Activated CD4-positive, alpha-beta T cell treated with anti-CD3 and anti-CD28 coated beads for 4 hours (primary cell): ENCODE results near the gene ITGA3.

Source experiments
- DNase-seq, 2 donors: peaks; one replicate each; pipeline ENCODE4 v3.0.0-alpha.2; 2020

The ITGA3 gene

GRCh38 chr17:50096758-50097157, 40.8 kb downstream of the ITGA3 start:
- no peak for DNase-seq

DNA sequence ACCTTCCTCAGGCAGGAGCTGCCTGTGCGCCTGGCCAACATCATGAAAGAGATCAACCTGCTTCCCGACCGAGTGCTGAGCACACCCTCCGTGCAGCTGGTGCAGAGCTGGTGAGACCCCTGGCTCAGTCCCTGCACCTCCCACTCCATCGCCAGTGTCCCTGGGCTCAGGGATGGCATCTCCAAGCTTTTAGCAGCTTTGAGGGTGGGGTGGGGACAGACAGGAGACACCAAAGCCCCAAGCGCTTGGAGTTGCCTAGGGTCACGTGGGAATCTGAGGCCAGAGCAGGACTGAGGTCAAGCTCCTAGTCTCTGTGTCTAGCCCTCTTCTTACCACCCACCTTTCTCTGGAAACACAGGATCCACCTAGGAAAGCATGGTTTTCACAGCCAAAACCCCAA, 41.5 kb downstream of the ITGA3 start:
- DNase-seq: no peak

DNA sequence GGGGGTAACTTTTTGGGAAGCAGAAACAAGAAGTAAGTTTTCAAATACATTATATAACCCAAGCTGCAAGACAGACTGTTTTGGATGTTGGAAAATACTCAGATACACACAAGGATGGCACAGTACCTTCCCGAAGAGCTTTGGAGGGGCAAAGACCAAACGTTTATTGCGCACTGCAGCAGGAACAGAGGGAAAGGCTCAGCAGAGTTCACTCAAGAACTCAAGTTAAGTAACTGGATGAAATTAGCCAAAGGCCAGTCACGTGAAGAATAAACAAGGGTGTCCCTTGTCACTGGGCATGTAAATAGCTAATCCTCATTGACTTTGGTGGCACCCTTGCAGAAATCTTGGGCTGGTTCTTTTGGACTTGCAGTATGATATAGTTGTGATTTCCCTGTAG, 42.0 kb downstream of the ITGA3 start:
- no peak for DNase-seq

DNA sequence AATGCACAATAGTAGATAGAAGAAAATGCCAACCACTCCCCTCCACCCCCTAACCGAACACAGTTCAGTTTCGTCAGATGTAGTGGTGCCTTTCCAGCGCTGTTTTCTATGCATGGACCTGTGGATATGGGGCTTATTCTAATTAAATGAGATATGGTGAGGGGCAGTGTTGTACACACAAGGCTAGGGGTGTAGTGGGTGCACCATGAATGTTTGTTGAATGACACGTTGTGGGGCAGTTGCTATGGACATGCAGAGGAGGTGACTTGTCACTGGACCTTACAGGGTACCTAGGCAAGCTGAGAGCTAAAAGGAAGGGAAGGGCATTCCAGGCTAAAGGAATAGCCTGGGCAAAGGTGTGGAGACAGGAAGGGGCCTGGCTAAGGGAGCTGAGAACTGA, 42.7 kb downstream of the ITGA3 start:
- DNase-seq: no peak

- DNase-seq: no peak
These were observed 43.1 kb downstream of the ITGA3 start for GRCh38 chr17:50099003-50099402.

DNA sequence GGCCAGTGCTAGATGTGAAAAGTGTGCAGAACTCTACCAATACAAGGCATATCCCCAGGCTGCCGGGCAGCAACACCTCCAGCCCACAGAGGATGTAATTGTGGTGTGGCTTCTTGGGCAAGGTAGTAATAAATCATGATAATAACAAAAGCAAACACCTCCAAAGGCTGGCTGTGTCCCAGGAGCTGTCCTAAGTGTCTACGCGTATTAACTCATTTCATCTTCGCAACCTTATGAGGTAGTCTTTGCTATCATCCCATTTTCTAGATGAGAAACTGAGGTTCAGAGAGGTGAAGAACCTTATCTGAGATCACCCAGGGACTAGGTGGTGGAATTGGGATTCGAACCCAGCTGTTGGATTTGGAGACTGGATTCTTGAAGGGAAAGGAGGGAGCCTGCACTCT, 44.6 kb downstream of the ITGA3 start:
- no peak for DNase-seq

GRCh38 chr17:50100921-50101345, 45.0 kb downstream of the ITGA3 start:
- DNase-seq: no peak

- no peak for DNase-seq
These were observed 45.6 kb downstream of the ITGA3 start for GRCh38 chr17:50101346-50102163.

GRCh38 chr17:50102164-50102991, 46.5 kb downstream of the ITGA3 start:
- no peak for DNase-seq

- no peak for DNase-seq
These were observed 47.3 kb downstream of the ITGA3 start for GRCh38 chr17:50103252-50103651.

DNA sequence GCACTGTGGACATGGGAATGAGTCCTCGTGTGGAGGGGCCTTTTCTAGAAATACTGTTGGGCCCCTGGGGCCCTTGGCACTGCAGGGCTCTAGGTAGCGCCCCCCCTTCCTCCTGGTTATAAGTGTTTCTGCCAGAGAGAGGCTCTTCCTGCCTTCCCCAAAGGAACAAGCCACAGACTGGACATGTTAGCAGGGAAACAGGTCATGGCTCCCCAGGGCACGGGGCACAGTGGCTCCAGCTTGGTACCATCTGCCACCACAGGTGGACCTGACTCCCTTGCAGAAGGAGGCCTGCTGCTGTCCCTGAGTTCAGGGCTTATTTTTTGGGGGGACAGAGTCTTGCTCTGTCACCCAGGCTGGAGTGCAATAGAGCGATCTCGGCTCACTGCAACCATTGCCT, 48.0 kb downstream of the ITGA3 start:
- DNase-seq: no peak

DNA sequence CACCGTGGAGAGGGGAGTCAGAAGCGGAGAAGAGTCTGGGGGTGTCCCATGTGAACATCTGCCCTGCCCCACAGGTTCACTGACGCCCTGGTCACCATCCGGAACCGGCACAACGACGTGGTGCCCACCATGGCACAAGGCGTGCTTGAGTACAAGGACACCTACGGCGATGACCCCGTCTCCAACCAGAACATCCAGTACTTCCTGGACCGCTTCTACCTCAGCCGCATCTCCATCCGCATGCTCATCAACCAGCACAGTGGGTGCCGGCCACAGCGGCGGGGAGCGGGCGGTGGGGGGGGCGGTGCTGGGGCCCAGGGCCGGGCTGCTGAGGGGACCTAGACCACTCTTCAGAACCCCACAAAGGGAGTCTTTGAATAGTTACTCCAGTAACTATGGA, 49.9 kb downstream of the ITGA3 start:
- DNase-seq: no peak

- no peak for DNase-seq
These were observed 50.7 kb downstream of the ITGA3 start for GRCh38 chr17:50106393-50107131.

GRCh38 chr17:50107790-50108414, 52.0 kb downstream of the ITGA3 start:
- DNase-seq: no peak

DNA sequence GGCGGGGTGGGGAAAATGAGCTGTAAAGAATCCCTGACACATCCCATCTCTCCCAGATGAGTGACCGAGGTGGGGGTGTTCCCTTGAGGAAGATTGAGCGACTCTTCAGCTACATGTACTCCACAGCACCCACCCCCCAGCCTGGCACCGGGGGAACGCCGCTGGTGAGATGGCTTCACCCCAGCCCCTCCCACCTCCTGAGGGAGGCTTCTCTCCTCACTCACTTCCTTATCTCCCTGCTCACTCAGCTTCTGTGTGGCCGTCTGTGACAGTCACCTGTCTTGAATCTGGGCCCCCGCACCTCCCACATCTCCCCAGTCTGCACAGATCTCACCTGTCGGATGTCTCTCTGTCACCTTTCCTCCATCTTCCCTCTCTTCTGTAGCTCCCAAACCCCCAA, 52.6 kb downstream of the ITGA3 start:
- no peak for DNase-seq

GRCh38 chr17:50109207-50109606, 53.3 kb downstream of the ITGA3 start:
- DNase-seq: no peak

- no peak for DNase-seq
These were observed 53.9 kb downstream of the ITGA3 start for GRCh38 chr17:50109785-50110184.

DNA sequence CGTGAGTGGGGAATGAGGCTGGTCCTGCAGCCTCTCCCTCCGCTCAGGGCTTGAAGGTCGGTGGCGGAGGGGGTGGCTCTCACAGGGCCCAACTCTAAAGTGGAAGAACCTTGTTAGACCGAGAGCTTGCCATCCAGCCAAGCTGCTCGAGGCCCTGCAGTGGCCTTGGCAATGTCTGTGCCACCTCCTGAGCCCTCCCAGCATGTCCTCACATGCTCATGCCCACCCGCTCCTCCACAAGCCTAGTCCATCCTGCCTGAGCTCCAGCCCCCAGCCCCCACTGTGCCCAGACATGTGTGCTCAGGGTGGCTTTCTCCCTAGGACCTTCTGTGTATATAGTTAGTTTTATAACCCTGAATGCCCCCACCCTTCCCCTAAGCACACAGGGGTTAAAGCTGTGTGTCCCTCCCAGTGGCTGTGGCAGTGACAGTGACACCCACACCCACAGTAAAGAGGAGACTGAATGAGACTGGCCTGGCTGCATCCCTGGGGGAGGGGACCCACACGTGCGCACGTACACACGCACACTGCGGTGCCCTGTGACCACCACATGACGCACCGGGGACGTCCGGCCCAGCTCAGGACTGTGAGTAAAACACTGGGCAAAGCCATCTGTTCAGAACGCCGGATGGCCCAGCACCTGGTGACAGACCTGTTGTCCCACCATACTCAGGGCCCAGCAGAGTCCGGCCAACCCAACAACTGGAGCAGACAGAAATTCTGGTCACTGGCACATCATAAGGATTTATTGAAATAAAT, 54.9 kb downstream of the ITGA3 start:
- DNase-seq: no peak

DNA sequence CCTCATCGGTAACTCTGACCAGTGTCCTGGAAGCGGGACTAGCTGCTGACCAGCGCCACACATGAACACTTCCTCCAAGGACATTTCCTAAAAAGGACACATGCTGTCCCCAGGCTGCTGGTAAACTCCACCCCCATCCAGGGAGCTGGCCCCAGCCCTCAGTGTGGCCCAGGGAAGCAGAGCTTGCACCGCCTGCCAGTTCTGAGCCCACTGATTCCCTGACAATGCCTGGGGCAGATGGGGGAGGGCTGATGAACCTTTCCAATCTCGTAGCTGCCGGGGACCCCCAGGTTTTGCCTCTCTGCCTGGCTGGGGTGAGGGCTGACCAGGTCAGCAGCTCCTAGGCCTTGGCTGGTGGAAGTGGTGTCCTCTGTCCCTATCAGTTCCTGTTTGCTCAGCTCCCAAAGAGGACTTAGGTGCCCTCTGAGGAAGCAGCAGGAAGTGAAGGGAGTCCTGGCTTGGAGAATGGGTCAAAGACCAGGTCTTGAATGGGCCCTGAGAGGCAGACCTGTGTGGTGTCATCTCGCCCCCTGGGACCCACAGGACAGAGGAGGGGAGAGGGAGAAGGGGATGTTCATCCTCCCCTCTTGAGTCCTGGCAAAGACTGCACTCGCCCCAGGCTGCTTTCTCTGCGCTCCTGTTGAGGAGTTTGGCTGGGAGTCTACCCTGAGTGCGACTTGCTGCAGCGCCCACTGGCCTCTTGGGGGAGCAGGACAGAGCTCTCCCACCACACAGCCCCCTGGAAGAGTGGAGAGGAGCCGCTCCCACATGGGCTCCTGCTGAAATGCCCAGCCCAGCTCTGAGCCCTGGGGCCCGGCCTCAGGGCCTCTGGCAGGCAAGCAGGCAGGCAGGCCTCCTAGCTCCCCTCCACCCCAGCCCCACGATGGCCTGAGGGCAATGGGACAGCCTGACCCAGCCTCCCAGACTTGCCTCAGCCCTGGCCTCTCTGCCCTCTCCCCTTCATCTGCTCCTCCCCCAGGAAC, 56.1 kb downstream of the ITGA3 start:
- no peak for DNase-seq

- DNase-seq: no peak
These were observed 56.8 kb downstream of the ITGA3 start for GRCh38 chr17:50112694-50113093.
